LoVo (cell line): ENCODE results near the gene RWDD3.
A peak's percentile ranks its signal among the peaks of the same experiment; 100 is the strongest.

Experiments used
- DNase-seq: peaks from one replicate; pipeline ENCODE4 v3.0.0-alpha.2; 2016; ENCODE audit warnings: low spot score

The RWDD3 gene

DNA sequence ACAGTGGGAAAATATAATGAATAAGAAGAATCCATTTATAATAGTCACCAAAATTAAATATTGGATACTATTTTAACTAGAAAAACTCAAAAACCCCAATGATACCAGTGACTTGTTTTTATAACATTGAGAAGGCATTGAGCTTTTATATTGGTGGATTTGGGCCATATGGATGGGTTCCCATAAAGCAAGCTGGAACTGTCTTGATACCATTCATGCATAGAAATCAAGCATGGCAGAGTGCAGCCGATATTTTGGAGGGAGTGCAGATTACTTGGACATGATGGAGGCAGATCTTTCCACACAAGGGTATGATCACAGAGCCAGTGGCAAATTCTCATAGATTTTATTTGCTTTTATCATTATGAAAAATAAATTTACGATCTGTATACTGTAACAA is 3.8 kb upstream of the RWDD3 start:
- DNase-seq = no peak

- DNase-seq = no peak
These were observed 3.2 kb upstream of the RWDD3 start for GRCh38 chr1:95230768-95231191.

DNA sequence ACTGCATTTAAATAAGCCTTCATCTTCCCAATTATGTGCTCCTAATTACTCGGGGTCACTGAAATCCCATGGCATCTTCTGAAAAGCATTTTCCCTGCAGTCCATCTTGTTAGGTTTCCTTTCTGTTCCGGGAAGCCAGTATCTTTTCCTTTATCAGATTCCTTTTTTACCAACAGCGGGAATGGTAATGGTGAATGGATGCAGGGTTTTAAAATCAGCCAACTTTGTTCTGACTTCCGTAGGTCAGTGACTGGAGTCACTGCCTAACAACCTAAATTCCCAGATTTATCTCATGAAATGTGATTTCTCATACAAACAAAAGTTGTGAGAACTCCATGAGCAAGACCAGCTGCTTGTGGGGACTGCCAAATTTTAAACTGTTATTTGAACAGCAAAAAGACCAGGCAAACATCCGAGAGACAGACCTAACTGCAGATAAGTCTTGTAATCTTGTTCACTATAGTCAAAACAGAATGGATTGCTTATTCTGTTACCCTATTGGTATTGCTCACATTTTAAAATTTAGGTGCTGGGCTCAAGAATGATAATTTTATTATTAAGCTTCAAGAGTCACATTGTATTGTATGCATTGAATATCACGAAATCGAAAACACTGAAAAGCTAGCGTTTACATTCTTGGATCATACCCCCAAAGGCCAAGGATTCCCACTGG is 1.2 kb upstream of the RWDD3 start:
- no peak for DNase-seq

DNA sequence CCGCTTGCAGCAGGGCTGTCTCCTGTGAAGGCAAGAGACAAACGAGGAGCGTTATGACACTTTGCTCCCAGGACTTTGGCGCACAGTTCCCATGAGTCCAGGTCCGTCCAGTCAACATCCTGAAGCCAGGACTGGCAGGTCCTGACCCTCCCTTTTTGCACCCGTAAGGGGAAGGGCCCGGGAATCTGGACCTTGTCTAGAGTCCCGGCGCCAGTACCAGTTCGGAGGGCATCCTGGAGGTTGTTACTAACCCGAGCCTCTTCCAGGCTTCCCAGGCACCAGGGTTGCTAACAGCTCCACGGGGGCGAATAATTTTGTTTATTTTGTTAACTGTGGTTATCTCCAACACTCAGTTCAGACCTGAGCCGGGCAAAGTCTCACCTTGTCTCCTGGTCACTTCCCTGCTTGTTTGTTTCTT is 682 bp upstream of the RWDD3 start:
- no peak for DNase-seq

DNA sequence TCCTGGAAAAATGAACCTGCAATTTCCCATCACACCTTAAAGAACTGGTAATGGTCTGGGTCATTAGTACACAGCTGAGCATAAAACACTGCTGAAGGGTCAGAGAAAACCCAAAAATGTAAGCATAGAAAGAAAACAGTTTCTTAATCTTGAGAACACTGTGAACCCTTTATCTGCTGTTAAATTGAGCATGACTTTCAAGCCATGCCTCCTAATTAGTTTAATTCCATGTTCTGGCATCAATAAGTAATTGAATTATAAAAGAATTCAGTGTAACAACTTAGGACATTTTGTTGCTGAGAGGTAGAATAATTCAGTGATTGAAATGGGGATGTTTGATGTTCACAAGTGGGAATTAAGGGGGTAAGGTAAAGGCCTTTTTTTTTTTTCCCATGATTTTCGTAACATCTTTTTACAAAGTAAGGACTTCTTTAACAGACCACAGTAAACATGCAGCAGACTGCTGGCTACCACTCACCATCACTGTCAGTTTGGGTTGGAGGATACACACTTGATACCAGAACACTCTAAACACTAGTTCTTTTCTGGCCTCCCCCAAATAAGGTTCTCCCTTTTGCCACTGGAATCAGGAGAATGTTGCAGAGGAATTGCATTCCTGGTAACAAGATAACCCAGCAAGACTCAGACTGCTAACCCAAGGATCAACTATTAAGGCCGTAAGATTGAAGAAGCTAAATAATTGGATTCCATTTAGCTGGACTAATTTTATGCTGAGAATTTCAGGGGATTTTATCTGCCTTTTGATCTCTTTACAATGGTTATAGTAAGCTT is 3.0 kb downstream of the RWDD3 start:
- DNase-seq = no peak

DNA sequence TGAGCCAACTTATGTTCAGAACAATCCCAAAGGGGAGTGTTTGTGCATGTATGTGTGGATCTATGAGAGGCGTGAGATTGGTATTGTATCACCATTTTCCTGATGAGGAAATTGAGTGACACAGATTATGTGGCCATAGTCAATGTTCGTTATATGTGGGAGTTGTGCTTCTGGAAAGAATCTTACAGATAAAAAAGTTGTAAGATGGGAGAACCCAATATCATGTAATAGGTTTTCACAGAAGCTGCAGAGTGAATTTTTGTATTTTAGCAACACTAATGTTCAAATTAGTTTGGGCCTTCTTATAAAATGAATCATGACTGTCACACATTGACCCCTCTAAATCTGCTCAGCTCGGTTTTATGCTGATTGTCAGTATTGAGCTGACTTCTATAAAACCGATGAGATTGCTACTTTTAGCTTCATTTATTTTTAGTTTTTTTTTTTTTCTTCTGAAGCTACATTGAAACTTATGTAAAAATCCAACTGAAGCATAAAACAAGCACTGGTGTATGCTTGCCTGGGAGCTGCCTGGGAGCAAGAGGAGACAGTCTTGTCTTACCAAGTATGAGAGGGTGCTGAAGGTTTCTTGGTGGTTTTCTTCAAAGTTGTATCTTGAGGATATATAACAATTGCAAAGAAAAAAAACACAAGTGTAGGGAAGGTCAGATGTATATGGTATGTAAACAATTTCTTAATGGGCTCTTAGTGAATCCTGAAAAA is 4.1 kb downstream of the RWDD3 start:
- DNase-seq = no peak

DNA sequence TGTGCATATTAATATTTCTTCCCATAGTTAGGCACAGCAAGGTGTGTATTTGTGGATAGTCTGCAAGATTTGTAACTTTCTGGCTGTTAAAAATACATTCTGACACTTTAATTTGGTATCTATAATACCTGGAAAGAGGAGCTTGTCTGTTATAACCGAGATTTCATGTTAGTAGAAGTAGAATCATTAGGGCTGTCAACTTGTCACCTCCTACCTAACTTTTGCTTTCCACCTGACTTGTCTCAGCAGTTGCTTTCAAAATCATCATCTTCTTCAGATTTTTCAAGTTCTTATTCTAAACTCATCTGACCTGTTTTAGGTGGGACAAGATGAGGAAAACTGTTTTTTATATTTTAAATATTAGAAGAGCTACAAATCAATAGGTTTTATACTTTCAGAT is 11.0 kb downstream of the RWDD3 start:
- DNase-seq = no peak

DNA sequence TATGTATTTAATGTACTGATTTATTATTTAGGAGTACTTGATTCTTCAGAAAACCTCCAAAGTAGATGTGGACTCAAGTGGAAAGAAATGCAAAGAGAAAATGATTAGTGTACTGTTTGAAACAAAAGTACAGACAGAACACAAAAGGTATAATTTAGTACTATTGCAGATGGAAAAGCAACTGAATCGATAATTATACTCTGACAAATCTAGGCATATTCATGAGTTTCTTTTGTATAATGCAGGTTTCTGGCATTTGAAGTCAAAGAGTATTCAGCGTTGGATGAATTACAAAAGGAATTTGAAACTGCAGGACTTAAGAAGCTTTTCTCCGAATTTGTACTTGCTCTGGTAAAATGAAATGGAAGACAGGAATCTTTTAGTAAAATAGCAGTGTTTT is 12.5 kb downstream of the RWDD3 start:
- DNase-seq = no peak

DNA sequence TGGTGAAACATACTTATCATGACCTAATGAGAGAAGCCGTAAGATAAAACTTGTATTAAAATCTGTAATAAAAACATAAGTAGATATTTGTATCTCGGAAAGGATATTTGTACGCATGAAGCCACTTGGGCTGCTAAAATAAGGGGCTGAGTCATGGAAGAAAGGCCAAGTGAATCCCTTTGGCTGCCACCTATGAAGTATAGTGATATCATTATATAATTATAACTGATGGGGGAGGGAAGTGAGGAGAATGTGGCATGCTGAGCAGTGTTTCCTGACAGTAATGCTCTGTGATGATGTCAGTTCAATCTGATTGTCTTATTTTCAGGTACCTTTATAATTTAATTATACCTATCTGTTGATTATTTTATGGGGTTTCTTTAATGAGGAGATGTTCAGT is 13.6 kb downstream of the RWDD3 start:
- DNase-seq = no peak

- DNase-seq = no peak
These were observed 15.9 kb downstream of the RWDD3 start for GRCh38 chr1:95249916-95250315.

DNA sequence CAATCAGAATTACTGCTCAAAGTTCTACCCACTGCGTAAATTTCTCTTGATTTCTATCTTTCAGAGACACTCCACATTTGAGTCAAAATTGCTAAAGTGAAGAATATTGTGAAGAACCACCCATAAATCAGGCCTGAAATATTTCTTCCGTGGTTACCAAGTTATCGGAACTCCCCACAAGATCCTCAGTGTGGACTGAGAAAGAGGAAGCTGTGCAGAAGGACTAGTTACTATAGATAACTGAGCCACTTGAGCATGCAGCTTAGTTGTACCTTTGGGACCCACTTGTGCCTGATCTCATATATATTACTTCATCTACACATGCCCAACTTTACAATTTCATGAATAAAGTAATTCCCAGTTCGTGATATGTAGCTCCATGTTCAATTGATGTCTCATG is 18.4 kb downstream of the RWDD3 start:
- DNase-seq = no peak

- no peak for DNase-seq
These were observed 20.9 kb downstream of the RWDD3 start for GRCh38 chr1:95254959-95255358.

DNA sequence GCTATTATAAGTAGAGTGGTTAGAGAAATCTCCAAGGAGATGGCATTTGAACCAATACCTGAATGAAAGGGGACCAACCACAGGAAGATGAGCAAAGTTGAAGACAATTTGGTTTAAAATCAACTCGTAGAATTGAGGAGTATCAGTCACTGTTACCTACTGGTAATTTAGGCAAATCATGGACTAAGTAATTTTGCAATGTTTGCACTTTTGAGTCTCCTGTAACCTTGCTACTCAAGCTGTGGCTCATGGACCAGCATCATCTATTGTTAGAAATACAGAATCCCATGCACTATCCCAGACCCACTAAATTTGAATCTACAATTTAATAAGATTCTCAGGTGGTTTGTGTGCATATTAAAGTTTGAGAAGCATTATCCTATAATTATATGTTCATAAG is 21.8 kb downstream of the RWDD3 start:
- DNase-seq = no peak

- peak; percentile 11 for DNase-seq
These were observed 23.7 kb downstream of the RWDD3 start for GRCh38 chr1:95257758-95258157.

DNA sequence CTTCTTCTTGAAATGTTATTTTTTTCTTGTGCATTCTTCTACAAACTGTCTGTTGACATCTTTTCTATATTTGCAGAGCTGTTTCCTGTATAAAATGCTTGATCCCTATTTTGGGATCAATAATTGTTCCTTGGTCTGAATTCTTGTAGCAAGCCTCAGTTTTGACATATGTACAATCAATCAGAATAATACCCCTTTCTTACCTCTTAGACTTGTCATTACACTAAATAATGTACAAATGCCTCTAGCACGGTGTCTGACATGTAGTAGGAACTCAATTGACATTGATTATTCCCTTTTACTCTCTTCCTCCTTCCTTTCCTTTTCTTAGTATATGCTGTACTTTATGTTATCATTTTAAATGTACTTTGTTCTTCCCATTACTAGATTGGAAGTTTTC is 25.2 kb downstream of the RWDD3 start:
- no peak for DNase-seq

DNA sequence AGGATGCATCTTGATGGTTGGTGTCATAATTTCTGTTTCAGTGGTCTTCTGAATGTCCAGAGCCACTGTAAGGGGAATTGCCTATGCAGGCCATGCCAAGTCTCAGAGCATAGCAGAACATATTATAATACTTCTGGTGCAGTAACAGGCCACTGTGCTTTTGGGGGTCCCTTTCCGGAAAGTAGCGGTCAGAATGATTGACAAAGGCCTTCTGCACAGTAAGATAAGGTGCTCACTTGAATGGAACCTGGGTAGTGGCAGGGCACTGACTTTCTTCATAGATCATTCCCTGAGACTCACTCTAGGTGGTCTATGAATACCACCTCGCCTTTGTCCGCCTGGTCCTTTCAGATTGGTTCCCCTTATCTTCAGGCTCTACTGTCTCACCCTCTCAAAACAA is 28.9 kb downstream of the RWDD3 start:
- no peak for DNase-seq

- no peak for DNase-seq
These were observed 29.4 kb downstream of the RWDD3 start for GRCh38 chr1:95263450-95263849.

- DNase-seq = no peak
These were observed 31.1 kb downstream of the RWDD3 start for GRCh38 chr1:95265106-95265505.

DNA sequence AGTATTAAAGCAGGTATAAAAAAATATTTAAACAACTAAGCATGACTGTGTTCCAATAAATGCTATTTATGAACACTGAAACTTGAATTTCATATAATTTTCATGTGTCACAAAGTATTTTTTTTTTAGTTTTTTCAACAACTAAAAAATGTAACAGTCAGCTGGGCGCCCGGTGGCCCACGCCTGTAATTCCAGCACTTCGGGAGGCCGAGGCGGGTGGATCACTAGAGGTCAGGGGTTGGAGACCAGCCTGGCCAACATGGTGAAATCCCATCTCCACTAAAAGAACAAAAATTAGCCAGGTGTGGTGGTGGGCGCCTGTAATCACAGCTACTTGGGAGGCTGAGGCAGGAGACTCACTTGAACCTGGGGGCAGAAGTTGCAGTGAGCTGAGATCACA is 42.4 kb downstream of the RWDD3 start:
- DNase-seq = no peak

DNA sequence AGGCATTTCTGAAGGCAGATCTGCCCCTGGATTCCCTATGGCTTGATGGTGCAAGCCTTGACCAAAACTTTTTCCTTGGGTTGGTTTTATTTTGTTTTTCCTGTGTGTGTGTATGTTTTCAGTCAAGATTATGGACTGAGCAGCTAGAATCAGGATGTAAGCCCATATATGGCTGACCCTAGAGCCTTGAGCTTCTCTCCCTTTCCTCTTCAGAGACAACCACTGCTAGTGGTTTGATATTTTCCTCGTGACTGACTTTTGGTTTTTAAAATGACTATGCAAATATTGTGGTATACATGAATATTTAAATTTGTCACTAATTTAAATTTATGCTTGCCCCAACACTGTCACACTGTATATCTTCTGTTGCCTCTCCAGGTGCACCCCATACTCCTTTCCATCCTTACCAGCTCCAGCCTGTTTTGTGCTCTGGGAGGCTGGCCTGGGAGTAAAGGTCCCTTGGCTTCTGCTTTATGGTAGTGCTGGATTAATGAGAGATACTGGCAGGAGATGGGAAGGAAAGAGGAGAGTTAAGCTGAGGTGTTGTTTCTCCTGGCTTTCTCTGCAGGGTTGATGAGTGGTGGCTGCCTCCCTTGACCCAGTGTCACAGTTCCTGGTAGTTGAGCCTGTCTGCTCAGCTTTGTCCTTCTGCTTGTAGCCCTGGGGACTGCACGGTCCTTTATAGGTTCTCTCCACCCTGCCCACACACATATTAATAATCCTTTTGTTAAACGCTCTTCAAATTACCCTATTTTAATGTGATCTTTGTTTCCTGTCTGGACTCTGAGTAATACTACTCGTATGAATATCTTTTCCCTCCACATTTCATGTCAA is 44.4 kb downstream of the RWDD3 start:
- DNase-seq = no peak

- no peak for DNase-seq
These were observed 47.9 kb downstream of the RWDD3 start for GRCh38 chr1:95281781-95282517.

- DNase-seq = no peak
These were observed 48.5 kb downstream of the RWDD3 start for GRCh38 chr1:95282518-95282895.
